Measurements from ENCODE around the gene KIF6.

The KIF6 gene

GRCh38 chr6:39424831-39425230 is 300.4 kb downstream of the KIF6 start:
- H3K27me3 Mint-ChIP-seq, result peaks cover 20% of the 10 kb centered on the region in 2 donors
- no peaks in the 10 kb centered on the region for H3K9me3 Mint-ChIP-seq
- no peak overlapping the region for H3K27ac Mint-ChIP-seq
- DNase-seq, result no peak
- H3K4me1 Mint-ChIP-seq (ENCODE audit: low read depth in 2 of 2), result no peaks in the 10 kb centered on the region
- peaks cover 2% of the 10 kb centered on the region for H3K36me3 Mint-ChIP-seq (ENCODE audit: insufficient read depth)
- no peak for ATAC-seq (replicated peaks)
- H3K4me3 Mint-ChIP-seq, result no peak overlapping the region

DNA sequence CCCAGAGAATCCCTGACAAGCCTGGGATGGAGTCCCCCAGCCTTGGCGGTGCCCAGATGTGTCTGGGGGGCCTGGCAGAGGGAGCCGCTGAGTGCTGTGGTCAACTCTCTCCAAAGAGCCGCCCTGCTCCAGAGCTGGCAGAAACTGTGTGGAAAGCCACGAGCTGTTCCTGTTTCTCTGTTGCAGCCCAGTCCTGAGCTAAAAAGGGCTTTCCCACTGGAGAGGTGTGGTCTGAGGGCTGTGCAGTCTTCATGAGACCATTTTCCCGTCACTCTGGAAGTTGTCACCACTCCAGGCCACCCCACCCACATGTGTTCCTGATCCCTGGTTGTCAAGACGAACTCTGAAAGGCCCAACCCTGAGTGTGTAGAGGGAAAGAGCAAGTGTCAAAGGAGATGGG is 303.0 kb downstream of the KIF6 start:
- no peaks in the 10 kb centered on the region for H3K9me3 Mint-ChIP-seq
- no peak overlapping the region for H3K4me3 Mint-ChIP-seq
- no peaks in the 10 kb centered on the region for H3K4me1 Mint-ChIP-seq (ENCODE audit: low read depth in 2 of 2)
- H3K27me3 Mint-ChIP-seq, result peaks cover 6 to 12% of the 10 kb centered on the region in 2 donors
- H3K27ac Mint-ChIP-seq, result no peak overlapping the region
- ATAC-seq (replicated peaks), result no peak
- DNase-seq, result no peak
- peaks cover 2% of the 10 kb centered on the region for H3K36me3 Mint-ChIP-seq (ENCODE audit: insufficient read depth)

- Mint-ChIP-seq H3K36me3 (ENCODE audit: insufficient read depth) (peaks cover 2% of the 10 kb centered on the region), H3K27me3 (peaks cover 6 to 12% of the 10 kb centered on the region in 2 donors), H3K27ac (no peak overlapping the region), H3K9me3 (no peaks in the 10 kb centered on the region), H3K4me3 (no peak overlapping the region), H3K4me1 (ENCODE audit: low read depth in 2 of 2) (no peaks in the 10 kb centered on the region)
- DNase-seq, result no peak
- no peak for ATAC-seq (replicated peaks)
Observed at GRCh38 chr6:39421383-39422225, 303.6 kb downstream of the KIF6 start.

- H3K27me3 Mint-ChIP-seq, result peaks cover 6 to 12% of the 10 kb centered on the region in 2 donors
- ATAC-seq (replicated peaks) (no peak), DNase-seq (no peak)
- peaks cover 2% of the 10 kb centered on the region for H3K36me3 Mint-ChIP-seq (ENCODE audit: insufficient read depth)
- H3K27ac Mint-ChIP-seq, result no peak overlapping the region
- no peak overlapping the region for H3K4me3 Mint-ChIP-seq
- no peaks in the 10 kb centered on the region for H3K4me1 Mint-ChIP-seq (ENCODE audit: low read depth in 2 of 2)
- no peaks in the 10 kb centered on the region for H3K9me3 Mint-ChIP-seq
Observed at GRCh38 chr6:39420300-39421265, 304.6 kb downstream of the KIF6 start.

- no peak for ATAC-seq (replicated peaks)
- Mint-ChIP-seq H3K4me3 (no peak overlapping the region), H3K9me3 (no peaks in the 10 kb centered on the region), H3K36me3 (ENCODE audit: insufficient read depth) (peaks cover 2% of the 10 kb centered on the region), H3K4me1 (ENCODE audit: low read depth in 2 of 2) (no peaks in the 10 kb centered on the region), H3K27ac (no peak overlapping the region), H3K27me3 (peaks cover 6 to 12% of the 10 kb centered on the region in 2 donors)
- no peak for DNase-seq
Observed at GRCh38 chr6:39419607-39420006, 305.6 kb downstream of the KIF6 start.

DNA sequence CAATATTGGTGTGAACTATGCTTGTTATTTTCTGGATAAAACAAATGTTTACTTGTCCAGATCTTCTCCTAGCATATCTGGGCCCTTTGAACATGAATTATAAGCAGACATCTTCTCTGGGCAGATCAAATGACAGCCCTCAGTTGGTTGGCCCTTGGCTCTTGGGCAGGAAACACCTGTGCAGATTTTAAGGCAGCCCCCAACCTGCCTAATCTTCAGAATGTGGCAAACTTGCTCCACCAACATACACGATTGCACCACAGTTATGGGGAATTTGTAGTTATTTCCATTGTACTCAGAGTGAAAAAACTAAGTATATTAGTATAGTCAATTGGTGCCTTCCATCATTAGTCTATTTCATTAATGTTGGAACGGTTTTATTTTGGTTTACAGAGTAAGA is 307.8 kb downstream of the KIF6 start:
- H3K36me3 Mint-ChIP-seq (ENCODE audit: insufficient read depth), result peaks cover 2% of the 10 kb centered on the region
- H3K27ac Mint-ChIP-seq, result no peak overlapping the region
- no peaks in the 10 kb centered on the region for H3K9me3 Mint-ChIP-seq
- peaks cover 19 to 22% of the 10 kb centered on the region in 2 donors for H3K27me3 Mint-ChIP-seq
- ATAC-seq (replicated peaks) (no peak), DNase-seq (no peak)
- no peaks in the 10 kb centered on the region for H3K4me1 Mint-ChIP-seq (ENCODE audit: low read depth in 2 of 2)
- no peak overlapping the region for H3K4me3 Mint-ChIP-seq

DNA sequence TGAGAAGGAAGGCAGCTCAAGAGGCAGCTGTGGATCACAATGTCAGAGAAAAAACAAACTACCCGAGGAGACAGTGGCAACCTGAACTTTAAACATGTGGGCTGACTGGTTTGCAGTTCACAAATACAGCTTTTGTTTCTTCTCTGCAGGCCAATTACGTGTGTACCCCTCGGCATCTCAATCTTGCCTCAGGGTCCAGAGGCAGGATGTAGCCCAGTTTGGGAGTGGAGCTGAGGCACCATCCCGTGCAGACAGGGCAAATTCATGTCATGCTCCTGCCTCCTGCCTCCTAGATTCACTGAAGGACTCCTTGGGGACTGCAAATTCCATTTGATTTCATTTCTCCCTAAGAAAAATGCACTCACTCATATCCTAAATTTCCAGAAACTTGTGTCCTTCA is 308.5 kb downstream of the KIF6 start:
- Mint-ChIP-seq H3K27me3 (peaks cover 20 to 26% of the 10 kb centered on the region in 2 donors), H3K36me3 (ENCODE audit: insufficient read depth) (peaks cover 2% of the 10 kb centered on the region), H3K9me3 (no peaks in the 10 kb centered on the region), H3K4me3 (no peak overlapping the region), H3K4me1 (ENCODE audit: low read depth in 2 of 2) (no peaks in the 10 kb centered on the region), H3K27ac (no peak overlapping the region)
- DNase-seq (no peak), ATAC-seq (replicated peaks) (no peak)

GRCh38 chr6:39416026-39416425 is 309.2 kb downstream of the KIF6 start:
- Mint-ChIP-seq H3K9me3 (no peaks in the 10 kb centered on the region), H3K27me3 (peaks cover 19 to 33% of the 10 kb centered on the region in 2 donors), H3K27ac (no peak overlapping the region), H3K4me1 (ENCODE audit: low read depth in 2 of 2) (no peaks in the 10 kb centered on the region), H3K36me3 (ENCODE audit: insufficient read depth) (peaks cover 2% of the 10 kb centered on the region), H3K4me3 (no peak overlapping the region)
- DNase-seq (no peak), ATAC-seq (replicated peaks) (no peak)

DNA sequence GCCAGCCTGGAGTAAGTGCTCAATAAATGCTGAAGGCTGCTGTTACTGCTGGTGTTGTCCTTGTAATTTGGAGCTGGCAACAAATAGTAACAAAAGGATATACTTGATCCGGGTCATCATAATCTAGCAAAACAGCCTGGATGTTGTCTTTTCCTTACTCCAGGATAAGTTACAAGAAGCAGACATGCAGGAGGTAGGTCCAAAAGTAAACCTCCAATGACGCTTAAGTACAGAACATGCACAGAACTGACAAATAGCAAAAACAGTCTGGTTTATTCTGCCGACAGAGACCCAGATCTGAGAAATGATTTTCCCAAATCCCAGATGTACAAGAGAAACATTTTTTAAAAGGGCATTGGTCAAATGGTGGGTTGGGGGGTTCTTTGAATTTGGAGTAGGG is 309.7 kb downstream of the KIF6 start:
- H3K4me1 Mint-ChIP-seq (ENCODE audit: low read depth in 2 of 2), result no peaks in the 10 kb centered on the region
- H3K27me3 Mint-ChIP-seq, result peaks cover 19 to 31% of the 10 kb centered on the region in 2 donors
- H3K9me3 Mint-ChIP-seq, result no peaks in the 10 kb centered on the region
- no peak for DNase-seq
- ATAC-seq (replicated peaks), result no peak
- no peak overlapping the region for H3K4me3 Mint-ChIP-seq
- no peak overlapping the region for H3K27ac Mint-ChIP-seq
- no peaks in the 10 kb centered on the region for H3K36me3 Mint-ChIP-seq (ENCODE audit: insufficient read depth)

DNA sequence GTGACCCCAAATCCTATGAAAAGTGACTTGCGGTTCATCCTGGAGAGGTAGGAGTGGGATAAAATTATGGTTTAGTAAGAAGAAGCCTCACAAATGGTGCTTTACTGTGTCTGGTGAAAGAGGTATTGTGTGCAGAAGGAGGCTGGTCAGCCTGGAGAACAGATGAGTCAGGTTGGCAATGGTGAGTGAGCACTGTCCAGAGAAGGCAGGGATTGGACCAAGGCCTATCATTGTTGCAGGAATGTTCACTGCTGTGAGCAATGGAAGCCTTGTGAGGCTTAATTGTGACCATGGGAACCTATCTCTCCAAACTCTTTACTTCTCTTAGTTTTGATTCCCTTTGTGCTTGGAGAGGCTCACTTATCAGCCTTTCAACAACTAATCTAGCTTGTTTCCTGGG is 313.7 kb downstream of the KIF6 start:
- no peak for ATAC-seq (replicated peaks)

GRCh38 chr6:39411001-39411400 is 314.2 kb downstream of the KIF6 start:
- H3K27me3 Mint-ChIP-seq, result peaks cover 19 to 66% of the 10 kb centered on the region in 2 donors
- H3K27ac Mint-ChIP-seq, result no peak overlapping the region
- DNase-seq, result no peak
- no peak for ATAC-seq (replicated peaks)
- H3K4me3 Mint-ChIP-seq, result no peak overlapping the region
- H3K4me1 Mint-ChIP-seq (ENCODE audit: low read depth in 2 of 2), result no peaks in the 10 kb centered on the region
- H3K36me3 Mint-ChIP-seq (ENCODE audit: insufficient read depth), result no peaks in the 10 kb centered on the region
- H3K9me3 Mint-ChIP-seq, result no peaks in the 10 kb centered on the region

More for the DNA sequence above, 313.7 kb downstream of the KIF6 start:
- no peaks in the 10 kb centered on the region for H3K36me3 Mint-ChIP-seq (ENCODE audit: insufficient read depth)
- H3K4me3 Mint-ChIP-seq, result no peak overlapping the region
- no peaks in the 10 kb centered on the region for H3K4me1 Mint-ChIP-seq (ENCODE audit: low read depth in 2 of 2)
- H3K27ac Mint-ChIP-seq, result no peak overlapping the region
- H3K9me3 Mint-ChIP-seq, result no peaks in the 10 kb centered on the region
- no peak for DNase-seq
- peaks cover 19 to 66% of the 10 kb centered on the region in 2 donors for H3K27me3 Mint-ChIP-seq

DNA sequence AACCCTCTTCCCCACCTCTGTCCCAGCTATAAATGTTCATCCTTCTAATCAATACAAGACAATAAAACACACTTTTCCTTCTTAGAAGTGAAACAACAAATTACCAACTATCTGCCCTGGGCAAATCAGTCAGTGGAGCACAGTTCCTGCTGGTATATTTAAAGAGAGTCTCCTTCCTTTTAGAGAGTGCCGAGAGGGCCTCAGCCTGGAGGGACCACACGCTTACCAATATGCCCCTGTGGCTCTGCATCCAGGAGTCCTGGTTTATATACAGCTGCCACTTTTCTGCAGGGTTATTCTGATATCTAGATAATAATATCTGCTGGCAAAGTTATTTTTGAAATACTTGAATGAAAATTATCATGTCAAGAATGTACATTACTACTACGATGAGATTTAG is 315.3 kb downstream of the KIF6 start:
- Mint-ChIP-seq H3K4me1 (ENCODE audit: low read depth in 2 of 2) (no peaks in the 10 kb centered on the region), H3K4me3 (no peak overlapping the region), H3K9me3 (no peaks in the 10 kb centered on the region), H3K27me3 (peaks cover 19 to 66% of the 10 kb centered on the region in 2 donors), H3K36me3 (ENCODE audit: insufficient read depth) (no peaks in the 10 kb centered on the region), H3K27ac (no peak overlapping the region)
- ATAC-seq (replicated peaks) (no peak), DNase-seq (no peak)

GRCh38 chr6:39407446-39407993 is 317.7 kb downstream of the KIF6 start:
- H3K27ac Mint-ChIP-seq, result no peak overlapping the region
- H3K9me3 Mint-ChIP-seq, result no peaks in the 10 kb centered on the region
- no peak overlapping the region for H3K4me3 Mint-ChIP-seq
- ATAC-seq (replicated peaks) (no peak), DNase-seq (no peak)
- no peaks in the 10 kb centered on the region for H3K36me3 Mint-ChIP-seq (ENCODE audit: insufficient read depth)
- peaks cover 5 to 54% of the 10 kb centered on the region in 2 donors for H3K27me3 Mint-ChIP-seq
- no peaks in the 10 kb centered on the region for H3K4me1 Mint-ChIP-seq (ENCODE audit: low read depth in 2 of 2)

All from effector memory CD8-positive, alpha-beta T cell (primary cell).